ENCODE measurements around the gene SLC1A5.

SLC1A5 gene

DNA sequence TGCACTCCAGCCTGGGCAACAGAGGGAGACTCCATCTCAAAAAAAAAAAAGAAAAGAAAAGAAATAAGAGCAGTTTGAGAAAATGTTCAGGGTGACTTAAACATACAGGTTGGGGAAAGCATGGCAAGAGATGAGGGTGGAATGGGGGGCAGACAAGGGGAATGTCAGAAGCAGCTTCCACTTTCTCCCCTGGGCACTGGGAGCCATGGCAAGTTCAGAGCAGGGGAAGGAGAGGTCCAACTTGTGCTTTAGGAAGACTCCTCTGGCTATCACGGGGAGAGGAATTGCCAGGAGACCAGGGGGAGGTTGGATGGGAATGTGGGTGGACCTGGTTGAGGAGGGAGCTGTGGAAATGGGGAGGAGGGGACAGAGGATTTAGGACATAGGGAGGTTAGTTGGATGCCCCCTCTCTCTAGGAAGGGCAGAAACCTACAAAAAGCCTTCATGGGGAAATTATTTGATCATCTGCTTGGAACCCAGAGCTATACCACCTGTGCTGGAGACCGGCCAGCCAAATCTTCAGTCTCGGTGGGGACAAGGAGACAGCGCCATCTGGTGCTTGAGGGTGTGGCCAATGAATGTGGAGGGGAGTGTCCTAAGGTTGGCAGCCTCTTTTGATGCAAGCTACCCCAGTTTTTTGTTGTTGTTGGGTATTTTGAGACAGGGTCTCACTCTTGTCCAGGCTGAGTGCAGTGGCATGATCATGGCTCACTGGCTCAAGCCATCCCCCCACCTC lies 34.8 kb downstream of the SLC1A5 start:
- no peaks in the 10 kb centered on the region for H3K27me3 ChIP-seq (ENCODE audit: control insufficient read depth, insufficient read depth, low read length)
- no peaks in the 10 kb centered on the region for H3K79me2 ChIP-seq
- H3K9me3 ChIP-seq (ENCODE audit: control insufficient read depth, low read length) = no peaks in the 10 kb centered on the region
- H3K27ac ChIP-seq = no peak overlapping the region
- H3K4me1 ChIP-seq = no peaks in the 10 kb centered on the region
- H2AFZ ChIP-seq = no peak overlapping the region
- no peaks in the 10 kb centered on the region for H3K36me3 ChIP-seq (ENCODE audit: control insufficient read depth, insufficient read depth, low read length)
- no peak overlapping the region for H3K9ac ChIP-seq
- no peak overlapping the region for H3K4me2 ChIP-seq (ENCODE audit: low read length)
- no peak overlapping the region for H3K4me3 ChIP-seq (ENCODE audit: low read depth, low read length)
- TF ChIP-seq, protein P1, sequence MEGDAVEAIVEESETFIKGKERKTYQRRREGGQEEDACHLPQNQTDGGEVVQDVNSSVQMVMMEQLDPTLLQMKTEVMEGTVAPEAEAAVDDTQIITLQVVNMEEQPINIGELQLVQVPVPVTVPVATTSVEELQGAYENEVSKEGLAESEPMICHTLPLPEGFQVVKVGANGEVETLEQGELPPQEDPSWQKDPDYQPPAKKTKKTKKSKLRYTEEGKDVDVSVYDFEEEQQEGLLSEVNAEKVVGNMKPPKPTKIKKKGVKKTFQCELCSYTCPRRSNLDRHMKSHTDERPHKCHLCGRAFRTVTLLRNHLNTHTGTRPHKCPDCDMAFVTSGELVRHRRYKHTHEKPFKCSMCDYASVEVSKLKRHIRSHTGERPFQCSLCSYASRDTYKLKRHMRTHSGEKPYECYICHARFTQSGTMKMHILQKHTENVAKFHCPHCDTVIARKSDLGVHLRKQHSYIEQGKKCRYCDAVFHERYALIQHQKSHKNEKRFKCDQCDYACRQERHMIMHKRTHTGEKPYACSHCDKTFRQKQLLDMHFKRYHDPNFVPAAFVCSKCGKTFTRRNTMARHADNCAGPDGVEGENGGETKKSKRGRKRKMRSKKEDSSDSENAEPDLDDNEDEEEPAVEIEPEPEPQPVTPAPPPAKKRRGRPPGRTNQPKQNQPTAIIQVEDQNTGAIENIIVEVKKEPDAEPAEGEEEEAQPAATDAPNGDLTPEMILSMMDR (IDR thresholded peaks at IDR 0.05) = peak; percentile 45

DNA sequence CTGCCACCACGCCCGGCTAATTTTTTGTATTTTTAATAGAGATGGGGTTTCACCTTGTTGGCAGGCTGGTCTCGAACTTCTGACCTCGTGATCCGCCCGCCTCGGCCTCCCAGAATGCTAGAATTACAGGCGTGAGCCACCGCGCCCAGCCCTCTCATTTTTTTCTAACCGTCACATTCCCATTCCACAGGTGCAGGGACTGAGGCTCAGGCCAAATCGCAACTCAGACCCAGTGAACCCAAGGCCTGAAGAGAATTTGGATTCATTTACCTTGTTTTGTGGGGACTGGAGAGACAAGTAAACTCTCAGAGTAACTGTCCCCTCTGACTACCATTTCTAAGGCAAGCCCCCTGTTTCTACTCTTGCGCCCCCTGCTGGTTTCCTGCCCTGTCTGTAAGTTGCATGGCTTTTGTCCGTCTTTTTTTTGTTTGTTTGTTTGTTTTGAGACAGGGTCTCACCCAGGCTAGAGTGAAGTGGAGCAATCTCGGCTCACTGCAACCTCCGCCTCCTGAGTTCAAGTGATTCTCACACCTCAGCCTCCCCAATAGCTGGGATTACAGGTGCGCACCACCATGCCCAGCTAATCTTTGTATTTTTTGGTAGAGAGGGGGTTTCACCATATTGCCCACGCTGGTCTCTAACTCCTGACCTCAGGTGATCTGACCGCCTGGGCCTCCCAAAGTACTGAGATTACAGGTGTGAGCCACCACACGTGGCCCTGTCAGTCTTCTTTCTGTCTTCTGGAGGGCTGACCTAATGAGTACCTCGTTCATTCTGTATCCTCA lies 39.9 kb downstream of the SLC1A5 start:
- Histone ChIP-seq H3K9me3 (ENCODE audit: control insufficient read depth, low read length) (no peaks in the 10 kb centered on the region), H3K4me3 (ENCODE audit: low read depth, low read length) (no peak overlapping the region), H3K4me1 (no peaks in the 10 kb centered on the region), H2AFZ (no peak overlapping the region), H3K27me3 (ENCODE audit: control insufficient read depth, insufficient read depth, low read length) (no peaks in the 10 kb centered on the region), H3K9ac (no peak overlapping the region), H3K4me2 (ENCODE audit: low read length) (no peak overlapping the region), H3K27ac (no peak overlapping the region), H3K79me2 (peaks cover 14% of the 10 kb centered on the region), H3K36me3 (ENCODE audit: control insufficient read depth, insufficient read depth, low read length) (no peaks in the 10 kb centered on the region)
- TF ChIP-seq, protein P1 (IDR thresholded peaks at IDR 0.05) = peak; percentile 78

- Histone ChIP-seq H3K27me3 (ENCODE audit: control insufficient read depth, insufficient read depth, low read length) (no peaks in the 10 kb centered on the region), H3K9ac (peak within 1 kb of the TSS; percentile 42), H3K4me2 (ENCODE audit: low read length) (peak within 1 kb of the TSS; percentile 96), H3K9me3 (ENCODE audit: control insufficient read depth, low read length) (no peaks in the 10 kb centered on the region), H3K4me3 (ENCODE audit: low read depth, low read length) (peak within 1 kb of the TSS; percentile 80), H3K79me2 (peaks cover 27% of the 10 kb centered on the region), H2AFZ (peak within 1 kb of the TSS; percentile 88), H3K4me1 (no peaks in the 10 kb centered on the region), H3K27ac (no peak within 1 kb of the TSS), H3K36me3 (ENCODE audit: control insufficient read depth, insufficient read depth, low read length) (no peaks in the 10 kb centered on the region)
- TF ChIP-seq, protein P1 (IDR thresholded peaks at IDR 0.05) = no peak
These were observed 41.9 kb downstream of the SLC1A5 start, which contains the start of gene STRN4 for GRCh38 chr19:46746281-46747057. STRN4 (minus strand) TSS chr19:46746450; CDS start chr19:46746430, 20 bp downstream.

DNA sequence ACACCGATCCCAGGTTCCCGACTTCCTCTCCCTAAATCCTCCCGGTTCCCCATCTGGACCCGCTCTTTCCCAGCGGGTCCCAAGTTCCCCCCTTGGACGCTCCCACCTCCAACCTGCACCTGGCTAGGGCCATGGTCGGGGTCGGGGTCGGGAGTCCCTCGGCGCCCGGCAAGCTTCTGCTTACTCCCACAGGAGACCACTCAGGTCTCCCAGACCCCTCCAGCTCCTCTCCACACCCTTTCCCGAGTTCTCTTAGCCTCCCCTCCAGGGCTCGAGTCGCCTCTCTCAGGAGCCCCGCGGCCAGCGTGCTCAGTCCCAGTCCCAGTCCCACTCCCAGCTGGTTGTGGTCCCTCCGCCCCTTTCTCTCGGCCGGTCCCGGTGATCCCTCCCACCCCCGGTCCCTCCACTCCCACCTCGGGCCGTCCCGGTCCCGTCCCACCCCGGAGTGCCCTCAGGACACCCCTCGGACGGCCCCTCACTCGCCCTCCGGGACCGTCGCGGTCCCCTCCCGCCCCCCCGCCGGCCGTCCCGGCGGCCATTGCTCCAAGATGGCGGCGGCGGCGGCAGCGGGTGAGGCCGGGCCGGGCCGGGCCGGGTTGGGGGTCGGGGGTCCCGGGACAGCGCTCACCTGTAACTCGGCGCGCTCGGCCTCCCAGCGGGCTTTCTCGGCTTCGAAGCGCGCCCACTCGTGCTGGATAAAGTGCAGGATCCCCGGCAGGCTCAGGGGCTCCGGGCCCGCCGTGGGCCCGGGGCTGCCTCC lies 42.7 kb downstream of the SLC1A5 start, which contains the start of gene FKRP:
Gene FKRP (plus strand): TSS at position 537 of the 760 bp plus-strand sequence. CDS start 9,394 bp downstream, outside the sequence.
- Histone ChIP-seq H3K79me2 (peaks cover 27% of the 10 kb centered on the region), H3K36me3 (ENCODE audit: control insufficient read depth, insufficient read depth, low read length) (no peaks in the 10 kb centered on the region), H2AFZ (peak within 1 kb of the TSS; percentile 88), H3K4me1 (no peaks in the 10 kb centered on the region), H3K4me3 (ENCODE audit: low read depth, low read length) (peak within 1 kb of the TSS; percentile 80), H3K9ac (peak within 1 kb of the TSS; percentile 42), H3K27me3 (ENCODE audit: control insufficient read depth, insufficient read depth, low read length) (no peaks in the 10 kb centered on the region), H3K4me2 (ENCODE audit: low read length) (peak within 1 kb of the TSS; percentile 96), H3K27ac (no peak within 1 kb of the TSS), H3K9me3 (ENCODE audit: control insufficient read depth, low read length) (no peaks in the 10 kb centered on the region)
- TF ChIP-seq, protein P1 (IDR thresholded peaks at IDR 0.05) = no peak

All from parathyroid adenoma (tissue), 2 donors.